ENCODE data around the gene GPANK1.

- TF ChIP-seq POLR2A (IDR thresholded peaks at IDR 0.05) (peak; percentile 84), CTCF (IDR thresholded peaks at IDR 0.05) (peak in 1 of 3 donors; percentile 24)
Measured at GRCh38 chr6:31665501-31666336, 922 bp upstream of the GPANK1 start, which contains the start of gene CSNK2B.

Data from ovary (tissue), 3 donors.